Thyroid gland (tissue), 4 donors: ENCODE results near the gene IFI16. TPM values are rescaled to one million over a fixed set of nuclear protein-coding genes. Genes with fewer than 3 reads are reported as not detected.
"Not testable (repeated sequence)": the region's sequence is repeated elsewhere in the genome, so short reads cannot be mapped to it uniquely, and the experiment has no call there.

Source experiments
- DNase-seq, 2 donors: peaks; one replicate each; pipeline ENCODE4 v3.0.0-alpha.2; 2019
- H3K27ac ChIP-seq, 3 donors: fragments of 200-600 bp; sonication (generic); 1 replicate in 2 of 3; 2 replicates in 1 of 3; pipeline ENCODE4 v1.5.1; 2016 to 2019; ENCODE audit warnings: mild to moderate bottlenecking in 1 of 3, moderate library complexity in 1 of 3
- H3K27me3 ChIP-seq: fragments of 200-600 bp; sonication (generic); one replicate; pipeline ENCODE4 v1.5.1; 2019
- H3K36me3 ChIP-seq, 2 donors: fragments of 200-600 bp; sonication (generic); one replicate each; pipeline ENCODE4 v1.5.1; 2016 to 2019
- H3K4me1 ChIP-seq, 2 donors: fragments of 200-600 bp; sonication (generic); one replicate each; pipeline ENCODE4 v1.5.1; 2017 to 2019
- H3K4me3 ChIP-seq, 3 donors: fragments of 200-600 bp; sonication (generic); replicated peaks in 1 of 3; 1 replicate in 2 of 3; 2 replicates in 1 of 3; pipeline ENCODE4 v1.5.1; 2016; ENCODE audit warnings: mild to moderate bottlenecking in 1 of 3
- H3K9me3 ChIP-seq: fragments of 200-600 bp; sonication (generic); one replicate; pipeline ENCODE4 v1.5.1; 2017
- CTCF ChIP-seq, 6 experiments: fragments of 200-600 bp in 3 of 6; fragments of 450-650 bp in 3 of 6; sonication (generic) in 3 of 6; IDR thresholded peaks; one replicate each; pipeline ENCODE4 v1.5.1; 2016 to 2019; ENCODE audit warnings: antibody characterized with exemption in 6 of 6, mild to moderate bottlenecking in 2 of 6, inconsistent platforms in 1 of 6, moderate library complexity in 1 of 6
- POLR2A ChIP-seq, 2 donors: fragments of 450-650 bp; IDR thresholded peaks; one replicate each; pipeline ENCODE4 v1.6.1; 2017; ENCODE audit warnings: antibody characterized with exemption in 2 of 2, mild to moderate bottlenecking in 2 of 2, moderate library complexity in 1 of 2
- WGBS, 2 donors: methylation state at CpG; one replicate each; pipeline ENCODE4 v1.1.5; 2017; 5-methylcytosine and 5-hydroxymethylcytosine counted together
- intact Hi-C: fragments of 100-400 bp; cut with DNase I; formaldehyde crosslinking; loops from one replicate; pipeline ENCODE4 v1.15.1; 2023
- total RNA-seq, 4 donors: library from RNA; depleted of rRNA; stranded (reverse); fragments of >200 nt; gene quantifications; one replicate each; pipeline ENCODE4 v1.2.3, GENCODE V29; 2016

The IFI16 gene
- total RNA-seq, 4 donors from 2014 or later, result 29.8 to 110 (median 49.5) TPM

- H3K4me1 ChIP-seq, result peaks cover under 1 to 12% of the 10 kb centered on the region in 2 donors
- intact Hi-C loops, result no loop called here
Observed at GRCh38 chr1:159010391-159010790, 684 bp downstream of the IFI16 start.

GRCh38 chr1:159011001-159011400 is 1.3 kb downstream of the IFI16 start:
- H3K27me3 ChIP-seq, H3K4me1 ChIP-seq, intact Hi-C loops, H3K9me3 ChIP-seq, DNase-seq, H3K36me3 ChIP-seq: not testable (repeated sequence)
- WGBS, 2 donors, result 55 to 72% methylated on average over 9 of the region's 9 CpGs
- peak overlapping the region; percentile 34 to 85 (median 82) for H3K27ac ChIP-seq
- peak overlapping the region in 2 of 3 donors; percentile 8 to 33 for H3K4me3 ChIP-seq

More at GRCh38 chr1:159010391-159010790, 684 bp downstream of the IFI16 start:
- Histone ChIP-seq H3K27me3 (no peaks in the 10 kb centered on the region), H3K9me3 (no peaks in the 10 kb centered on the region), H3K36me3 (no peaks in the 10 kb centered on the region), H3K27ac (peak overlapping the region; percentile 34 to 85 (median 82)), H3K4me3 (peak overlapping the region in 2 of 3 donors; percentile 8 to 33)
- TF ChIP-seq CTCF (IDR thresholded peaks at IDR 0.05) (no peak), POLR2A (IDR thresholded peaks at IDR 0.05) (no peak)
- 49 to 57% methylated on average over 5 of the region's 5 CpGs for WGBS, 2 donors
- no peak for DNase-seq

- H3K4me1 ChIP-seq, result peaks cover 4 to 8% of the 10 kb centered on the region in 2 donors
- TF ChIP-seq CTCF (IDR thresholded peaks at IDR 0.05), result no peak
- TF ChIP-seq POLR2A (IDR thresholded peaks at IDR 0.05), result no peak
- no peak for DNase-seq
- no peaks in the 10 kb centered on the region for H3K9me3 ChIP-seq
- H3K36me3 ChIP-seq, result peaks cover 0 to 11% of the 10 kb centered on the region in 2 donors
- no peaks in the 10 kb centered on the region for H3K27me3 ChIP-seq
- no peak overlapping the region for H3K4me3 ChIP-seq
- peak overlapping the region in 2 of 3 donors; percentile 82 to 85 for H3K27ac ChIP-seq
- intact Hi-C loops, result no loop called here
Observed at GRCh38 chr1:159011751-159012150, 2.0 kb downstream of the IFI16 start.

- peak overlapping the region in 2 of 3 donors; percentile 82 to 85 for H3K27ac ChIP-seq
- H3K4me1 ChIP-seq, result peaks cover 4 to 8% of the 10 kb centered on the region in 2 donors
- intact Hi-C loops, result no loop called here
- peak overlapping the region in 2 of 3 donors; percentile 5 to 18 for H3K4me3 ChIP-seq
- no peaks in the 10 kb centered on the region for H3K9me3 ChIP-seq
- no peak for DNase-seq
- no peaks in the 10 kb centered on the region for H3K27me3 ChIP-seq
- TF ChIP-seq CTCF (IDR thresholded peaks at IDR 0.05), result no peak
- no peak for TF ChIP-seq POLR2A (IDR thresholded peaks at IDR 0.05)
- 59 to 67% methylated on average over 6 of the region's 6 CpGs for WGBS, 2 donors
- H3K36me3 ChIP-seq, result peaks cover under 1 to 13% of the 10 kb centered on the region in 2 donors
Observed at GRCh38 chr1:159012495-159012894, 2.8 kb downstream of the IFI16 start.

- DNase-seq, result no peak
- peak overlapping the region in 1 of 3 donors; percentile 85 for H3K27ac ChIP-seq
- no peak overlapping the region for H3K4me3 ChIP-seq
- H3K36me3 ChIP-seq, result peaks cover 16 to 19% of the 10 kb centered on the region in 2 donors
- TF ChIP-seq CTCF (IDR thresholded peaks at IDR 0.05), result no peak
- no peak for TF ChIP-seq POLR2A (IDR thresholded peaks at IDR 0.05)
- no peaks in the 10 kb centered on the region for H3K9me3 ChIP-seq
- H3K27me3 ChIP-seq, result no peaks in the 10 kb centered on the region
- WGBS, 2 donors, result 88 to 95% methylated on average over 3 of the region's 3 CpGs
- peaks cover 4% of the 10 kb centered on the region in 2 donors for H3K4me1 ChIP-seq
- intact Hi-C loops, result no loop called here
Observed at GRCh38 chr1:159014003-159014571, 4.4 kb downstream of the IFI16 start.
